Activated CD4-positive, alpha-beta T cell treated with anti-CD3 and anti-CD28 coated beads, Interleukin-2, amount 50 U/mL, for 24 hours (primary cell): ENCODE results near the gene ANKRD33B.
"Not testable (repeated sequence)": the region's sequence is repeated elsewhere in the genome, so short reads cannot be mapped to it uniquely, and the experiment has no call there.

Experiments used
- DNase-seq, 2 donors: peaks; one replicate each; pipeline ENCODE4 v3.0.0-alpha.2; 2020; ENCODE audit warnings: low read depth in 1 of 2, low spot score in 1 of 2

Gene ANKRD33B

DNA sequence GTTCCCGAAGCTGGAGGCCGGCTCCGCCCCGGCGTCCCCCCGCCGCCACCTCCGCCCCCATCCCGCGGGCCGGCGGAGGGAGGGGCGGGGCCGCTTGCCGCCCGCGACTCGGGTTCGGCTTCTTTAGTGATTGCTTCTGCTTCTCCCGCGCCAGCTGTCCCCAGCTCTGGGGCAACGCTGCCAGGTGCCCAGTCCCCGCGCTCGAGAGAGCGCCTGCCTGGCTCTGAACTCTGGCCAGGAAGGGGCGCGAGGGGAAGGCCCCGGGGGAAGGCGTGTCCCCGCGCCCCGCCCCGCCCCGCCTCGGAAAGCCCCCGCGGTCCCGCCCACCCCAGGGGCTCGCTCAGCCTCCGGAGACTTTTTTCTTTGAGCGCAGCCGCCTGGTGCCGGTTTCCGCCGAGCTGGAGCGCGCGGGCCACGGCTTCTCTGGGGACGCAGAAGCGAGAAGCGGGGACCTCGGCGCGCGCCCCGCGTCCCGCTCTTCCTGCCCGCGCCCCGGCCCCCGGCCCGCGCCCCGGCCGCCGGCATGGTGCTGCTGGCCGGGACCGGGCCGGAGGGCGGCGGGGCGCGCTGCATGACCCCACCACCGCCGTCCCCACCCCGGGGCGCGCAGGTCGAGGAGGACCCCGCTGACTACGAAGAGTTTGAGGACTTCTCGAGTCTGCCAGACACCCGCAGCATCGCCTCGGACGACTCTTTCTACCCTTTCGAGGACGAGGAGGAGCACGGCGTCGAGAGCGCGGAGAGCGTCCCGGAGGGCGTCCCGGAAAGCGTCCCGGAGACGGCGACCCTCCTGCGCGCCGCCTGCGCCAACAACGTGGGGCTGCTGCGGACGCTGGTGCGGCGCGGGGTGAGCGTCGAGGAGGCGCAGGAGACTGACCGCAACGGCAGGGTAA, at the start of gene ANKRD33B:
Gene ANKRD33B, plus strand, starts transcription at position 126 of the 893 bp plus-strand sequence. Its CDS starts 398 bp downstream, at position 524.
- peak; percentile 63 to 66 for DNase-seq

DNA sequence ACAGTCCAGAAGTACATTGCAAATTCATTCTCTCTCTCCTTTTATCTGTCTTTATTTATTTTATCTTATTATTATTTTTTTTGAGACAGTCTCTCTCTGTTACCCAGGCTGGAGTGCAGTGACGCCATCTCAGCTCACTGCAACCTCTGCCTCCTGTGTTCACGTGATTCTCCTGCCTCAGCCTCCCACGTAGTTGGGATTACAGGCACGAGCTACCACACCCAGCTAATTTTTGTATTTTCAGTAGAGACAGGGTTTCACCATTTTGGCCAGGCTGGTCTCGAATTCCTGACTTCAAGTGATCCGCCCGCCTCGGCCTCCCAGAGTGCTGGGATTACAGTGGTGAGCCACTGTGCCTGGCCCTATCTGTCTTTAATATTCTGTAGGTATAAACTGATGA, 49.3 kb upstream of the ANKRD33B start:
- DNase-seq = not testable (repeated sequence)

- DNase-seq = no peak
Observed at GRCh38 chr5:10515492-10515891, 48.4 kb upstream of the ANKRD33B start.

DNA sequence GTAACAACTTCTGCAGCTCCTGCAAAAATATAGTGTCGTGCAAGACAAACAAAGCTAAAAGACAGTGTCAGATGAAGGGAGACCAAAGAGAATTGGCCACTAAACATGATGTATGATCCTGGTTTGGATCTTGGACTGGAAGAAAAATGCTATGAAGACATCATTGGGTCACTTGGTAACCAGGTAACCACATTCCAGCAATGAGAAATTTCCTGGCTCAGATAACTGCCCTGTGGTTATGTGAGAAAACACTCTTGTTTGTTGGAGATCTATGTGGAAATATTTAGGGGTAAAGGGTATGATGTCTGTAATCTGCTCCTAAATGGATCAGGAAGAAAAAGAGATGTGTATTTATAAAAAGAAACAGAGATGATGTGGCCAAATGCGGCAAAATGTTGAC, 45.5 kb upstream of the ANKRD33B start:
- no peak for DNase-seq

- no peak for DNase-seq
Observed at GRCh38 chr5:10519729-10520128, 44.1 kb upstream of the ANKRD33B start.

- DNase-seq = no peak
Observed at GRCh38 chr5:10520706-10521105, 43.2 kb upstream of the ANKRD33B start.

- no peak for DNase-seq
Observed at GRCh38 chr5:10521466-10522223, 42.2 kb upstream of the ANKRD33B start.

- DNase-seq = no peak
Observed at GRCh38 chr5:10522224-10522611, 41.7 kb upstream of the ANKRD33B start.

GRCh38 chr5:10524376-10525123, 39.3 kb upstream of the ANKRD33B start:
- no peak for DNase-seq

DNA sequence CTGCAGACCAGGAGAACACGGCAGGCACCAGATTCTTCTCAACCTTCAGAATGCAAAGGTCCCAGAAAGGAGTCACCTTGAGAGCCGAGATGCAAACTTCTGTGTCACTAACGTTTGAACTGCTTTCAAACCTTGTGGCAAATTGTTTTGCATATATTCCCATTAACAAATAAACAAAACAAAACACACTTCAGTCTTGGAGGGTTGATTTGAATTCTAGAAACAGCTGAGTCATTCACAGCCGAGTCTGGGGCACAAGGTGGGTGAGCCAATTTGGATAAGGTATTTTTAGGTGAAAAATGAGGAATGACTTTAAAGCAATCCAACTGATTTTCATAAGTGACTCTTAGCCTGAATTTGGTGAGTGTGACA, 38.8 kb upstream of the ANKRD33B start:
- DNase-seq = no peak

DNA sequence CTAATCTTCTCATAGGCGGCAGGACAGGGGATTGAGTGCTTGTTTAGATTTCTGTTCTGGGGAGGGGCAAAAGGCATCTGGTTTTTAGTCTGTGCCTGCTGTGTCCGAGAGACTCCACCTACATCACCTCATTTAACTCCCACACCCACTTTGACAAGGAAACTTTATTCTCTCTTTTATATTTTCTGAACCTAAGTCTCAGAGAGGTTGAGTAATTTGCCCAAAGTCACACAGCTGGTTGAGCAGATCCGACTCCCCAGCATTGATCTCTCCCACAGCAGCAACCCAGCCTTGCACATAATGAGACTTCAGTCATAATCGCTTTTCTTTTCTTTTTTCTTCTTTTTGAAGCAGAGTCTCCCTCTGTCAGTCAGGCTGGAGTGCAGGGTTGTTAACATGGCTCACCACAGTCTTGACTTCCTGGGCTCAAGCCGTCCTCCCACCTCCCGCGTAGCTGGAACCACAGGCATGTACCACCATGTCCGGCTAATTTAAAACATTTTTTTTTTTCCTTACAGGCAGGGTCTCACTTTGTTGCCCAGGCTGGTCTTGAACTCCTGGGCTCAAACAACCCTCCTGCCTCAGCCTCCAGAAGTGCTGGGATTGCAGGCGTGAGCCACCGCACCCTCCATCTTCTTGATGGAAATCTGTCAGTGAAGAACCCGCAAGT, 36.5 kb upstream of the ANKRD33B start:
- no peak for DNase-seq

- no peak for DNase-seq
Observed at GRCh38 chr5:10528056-10528816, 35.6 kb upstream of the ANKRD33B start.

- DNase-seq = no peak
Observed at GRCh38 chr5:10528827-10529226, 35.0 kb upstream of the ANKRD33B start.

GRCh38 chr5:10530601-10531320, 33.1 kb upstream of the ANKRD33B start:
- no peak for DNase-seq

GRCh38 chr5:10532421-10532820, 31.4 kb upstream of the ANKRD33B start:
- DNase-seq = no peak

- DNase-seq = no peak
Observed at GRCh38 chr5:10533226-10533625, 30.6 kb upstream of the ANKRD33B start.

- no peak for DNase-seq
Observed at GRCh38 chr5:10534561-10535530, 29.0 kb upstream of the ANKRD33B start.

GRCh38 chr5:10536511-10536910, 27.4 kb upstream of the ANKRD33B start:
- DNase-seq = no peak
